Fibroblast of lung (primary cell): ENCODE measurements around the gene VAMP1. TPM values are rescaled to one million over a fixed set of nuclear protein-coding genes. Genes with fewer than 3 reads are reported as not detected.

Experiments used
- DNase-seq, 2 donors: peaks; one replicate each; pipeline versions ENCODE4 v3.0.0 to v3.0.0-alpha.2; 2010; ENCODE audit warnings: low read depth in 2 of 2
- H2AFZ ChIP-seq: 2 replicates; pipeline ENCODE4 v1.5.1; 2012; ENCODE audit warnings: low read length, control low read depth, inconsistent platforms
- H3K27ac ChIP-seq: 2 replicates; pipeline ENCODE4 v1.5.1; 2011; ENCODE audit warnings: low read length, control low read depth; ENCODE audit not compliant: insufficient read depth
- H3K27me3 ChIP-seq: 2 replicates; pipeline ENCODE4 v1.5.1; 2011; ENCODE audit warnings: mild to moderate bottlenecking, low read length; ENCODE audit not compliant: control insufficient read depth, insufficient read depth
- H3K36me3 ChIP-seq: 2 replicates; pipeline ENCODE4 v1.5.1; 2011; ENCODE audit warnings: low read length; ENCODE audit not compliant: control insufficient read depth, insufficient read depth
- H3K4me1 ChIP-seq: 2 replicates; pipeline ENCODE4 v1.5.1; 2011; ENCODE audit warnings: low read length; ENCODE audit not compliant: control insufficient read depth, insufficient read depth; ENCODE audit errors: extremely low read depth
- H3K4me2 ChIP-seq: 2 replicates; pipeline ENCODE4 v1.5.1; 2011; ENCODE audit warnings: low read length, control low read depth; ENCODE audit not compliant: insufficient read depth; ENCODE audit errors: extremely low read depth
- H3K4me3 ChIP-seq, 4 experiments: fragments of 200-600 bp in 1 of 4; sonication (generic) in 1 of 4; replicated peaks in 1 of 4; 2 replicates each; pipeline ENCODE4 v1.5.1; 2011 to 2016; ENCODE audit warnings: low read length in 4 of 4, low read depth in 3 of 4, mild to moderate bottlenecking in 3 of 4, control low read depth in 2 of 4, inconsistent platforms in 1 of 4, mixed read lengths in 1 of 4; ENCODE audit not compliant: insufficient read depth in 1 of 4; ENCODE audit errors: control extremely low read depth in 1 of 4
- H3K79me2 ChIP-seq: 2 replicates; pipeline ENCODE4 v1.5.1; 2012; ENCODE audit warnings: mild to moderate bottlenecking, low read length, inconsistent platforms; ENCODE audit not compliant: control insufficient read depth, insufficient read depth
- H3K9ac ChIP-seq: 2 replicates; pipeline ENCODE4 v1.5.1; 2011; ENCODE audit warnings: mild to moderate bottlenecking, low read length, control low read depth; ENCODE audit not compliant: insufficient read depth
- H3K9me3 ChIP-seq: 2 replicates; pipeline ENCODE4 v1.5.1; 2012; ENCODE audit warnings: low read depth, low read length; ENCODE audit not compliant: control insufficient read depth, insufficient read depth
- H4K20me1 ChIP-seq: 2 replicates; pipeline ENCODE4 v1.5.1; 2011; ENCODE audit warnings: low read length; ENCODE audit not compliant: control insufficient read depth, insufficient read depth; ENCODE audit errors: extremely low read depth
- EZH2 ChIP-seq: IDR thresholded peaks from 2 replicates; pipeline ENCODE4 v1.5.1; 2012; ENCODE audit warnings: low read length, control low read depth, mild to moderate bottlenecking; ENCODE audit errors: missing control alignments
- polyA plus RNA-seq, 2 donors: library from polyadenylated mRNA; depleted of rRNA in 1 of 2; stranded (reverse) in 1 of 2; unstranded in 1 of 2; fragments of >200 nt; gene quantifications; 2 replicates each; pipeline ENCODE4 v1.2.1, GENCODE V29; 2011 to 2012; ENCODE audit warnings: missing spikeins in 1 of 2
- total RNA-seq: library from RNA; depleted of rRNA; stranded (reverse); fragments of >200 nt; gene quantifications from 2 replicates; pipeline ENCODE4 v1.2.1, GENCODE V29; 2014
- TF ChIP-seq, protein P1 (sequence below), 2 donors: IDR thresholded peaks in 1 of 2; conservative IDR thresholded peaks in 1 of 2; 1 replicate in 1 of 2; 2 replicates in 1 of 2; pipeline ENCODE4 v1.5.1; 2011 to 2012; ENCODE audit warnings: low read length in 2 of 2, control low read depth in 1 of 2, inconsistent platforms in 1 of 2, low read depth in 1 of 2, mild to moderate bottlenecking in 1 of 2

VAMP1 gene
- total and polyA plus RNA-seq, 2 donors (not counting 1 experiment from before 2014, with no cell fraction given), result 14.9 to 20.3 TPM

DNA sequence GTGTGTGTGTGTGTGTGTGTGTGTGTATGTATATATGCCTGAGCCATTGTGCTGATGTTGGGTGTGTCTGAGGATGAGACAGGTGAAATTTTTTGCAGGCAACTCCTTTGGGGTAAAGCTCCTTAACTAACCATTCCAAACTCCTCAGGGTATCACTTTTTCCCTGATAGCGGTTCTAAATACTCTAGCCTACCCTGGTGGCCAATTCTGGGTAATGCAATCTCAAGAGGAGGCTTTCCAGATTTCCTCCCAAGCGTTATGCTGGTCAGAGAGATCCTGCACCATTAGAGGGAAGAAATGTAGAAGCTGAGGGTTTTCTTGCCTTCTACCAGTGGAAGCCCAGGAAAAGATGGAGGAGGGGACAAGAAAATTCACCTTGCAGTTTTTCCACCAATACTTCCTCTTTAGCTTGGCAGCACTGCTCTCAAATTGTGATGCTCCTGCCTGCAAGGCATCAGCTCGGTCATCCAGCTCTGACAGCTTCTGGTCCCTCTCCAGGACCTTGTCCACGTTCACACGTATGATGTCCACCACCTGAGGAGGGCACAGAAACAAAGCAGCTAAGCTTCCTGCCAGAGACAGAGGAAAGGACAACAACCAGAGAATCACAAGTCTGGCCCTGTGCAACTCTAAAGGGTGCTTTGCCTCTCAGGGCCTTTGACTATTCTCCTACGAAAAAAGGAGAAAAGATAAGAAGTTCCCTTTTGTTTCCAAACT is 4.9 kb downstream of the VAMP1 start:
- no peaks in the 10 kb centered on the region for H4K20me1 ChIP-seq
- no peak overlapping the region for H2AFZ ChIP-seq
- H3K27ac ChIP-seq, result no peak overlapping the region
- DNase-seq, result peak; percentile 60 to 85
- H3K27me3 ChIP-seq, result no peaks in the 10 kb centered on the region
- no peak overlapping the region for H3K4me2 ChIP-seq
- H3K79me2 ChIP-seq, result peaks cover 17% of the 10 kb centered on the region
- peaks cover 11% of the 10 kb centered on the region for H3K4me1 ChIP-seq
- H3K9ac ChIP-seq, result no peak overlapping the region
- TF ChIP-seq, protein P1, sequence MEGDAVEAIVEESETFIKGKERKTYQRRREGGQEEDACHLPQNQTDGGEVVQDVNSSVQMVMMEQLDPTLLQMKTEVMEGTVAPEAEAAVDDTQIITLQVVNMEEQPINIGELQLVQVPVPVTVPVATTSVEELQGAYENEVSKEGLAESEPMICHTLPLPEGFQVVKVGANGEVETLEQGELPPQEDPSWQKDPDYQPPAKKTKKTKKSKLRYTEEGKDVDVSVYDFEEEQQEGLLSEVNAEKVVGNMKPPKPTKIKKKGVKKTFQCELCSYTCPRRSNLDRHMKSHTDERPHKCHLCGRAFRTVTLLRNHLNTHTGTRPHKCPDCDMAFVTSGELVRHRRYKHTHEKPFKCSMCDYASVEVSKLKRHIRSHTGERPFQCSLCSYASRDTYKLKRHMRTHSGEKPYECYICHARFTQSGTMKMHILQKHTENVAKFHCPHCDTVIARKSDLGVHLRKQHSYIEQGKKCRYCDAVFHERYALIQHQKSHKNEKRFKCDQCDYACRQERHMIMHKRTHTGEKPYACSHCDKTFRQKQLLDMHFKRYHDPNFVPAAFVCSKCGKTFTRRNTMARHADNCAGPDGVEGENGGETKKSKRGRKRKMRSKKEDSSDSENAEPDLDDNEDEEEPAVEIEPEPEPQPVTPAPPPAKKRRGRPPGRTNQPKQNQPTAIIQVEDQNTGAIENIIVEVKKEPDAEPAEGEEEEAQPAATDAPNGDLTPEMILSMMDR (conservative IDR thresholded peaks at IDR 0.05 in 1 of 2, IDR thresholded peaks at IDR 0.05 in 1 of 2; ENCODE audit: low read depth in 1 of 2, low read length in 2 of 2), result peak; percentile 96 to 97
- no peak for TF ChIP-seq EZH2
- H3K36me3 ChIP-seq, result peaks cover 24% of the 10 kb centered on the region
- no peak overlapping the region for H3K4me3 ChIP-seq
- H3K9me3 ChIP-seq, result no peaks in the 10 kb centered on the region

DNA sequence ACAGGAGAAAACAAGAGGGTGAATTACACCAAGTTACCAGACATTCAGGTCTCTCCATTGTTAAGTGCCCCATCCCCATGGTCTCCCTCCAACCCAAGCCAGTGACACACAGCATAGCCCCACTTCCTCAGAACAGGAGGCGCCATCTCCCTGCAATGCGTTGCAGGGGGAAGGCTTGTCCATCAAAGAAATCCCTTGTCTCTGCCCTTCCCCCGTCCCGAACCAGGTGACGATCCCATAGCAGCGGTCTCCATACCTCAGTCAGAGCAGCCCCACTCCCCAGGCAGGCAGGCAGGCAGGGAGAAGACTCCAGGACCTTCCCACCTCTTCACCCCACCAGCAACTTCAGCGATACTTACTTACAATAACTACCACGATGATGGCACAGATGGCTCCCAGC is 5.9 kb downstream of the VAMP1 start:
- no peak overlapping the region for H3K4me3 ChIP-seq
- TF ChIP-seq, protein P1 (conservative IDR thresholded peaks at IDR 0.05 in 1 of 2, IDR thresholded peaks at IDR 0.05 in 1 of 2; ENCODE audit: low read depth in 1 of 2, low read length in 2 of 2), result no peak
- TF ChIP-seq EZH2, result no peak
- H3K79me2 ChIP-seq, result peaks cover 13% of the 10 kb centered on the region

DNA sequence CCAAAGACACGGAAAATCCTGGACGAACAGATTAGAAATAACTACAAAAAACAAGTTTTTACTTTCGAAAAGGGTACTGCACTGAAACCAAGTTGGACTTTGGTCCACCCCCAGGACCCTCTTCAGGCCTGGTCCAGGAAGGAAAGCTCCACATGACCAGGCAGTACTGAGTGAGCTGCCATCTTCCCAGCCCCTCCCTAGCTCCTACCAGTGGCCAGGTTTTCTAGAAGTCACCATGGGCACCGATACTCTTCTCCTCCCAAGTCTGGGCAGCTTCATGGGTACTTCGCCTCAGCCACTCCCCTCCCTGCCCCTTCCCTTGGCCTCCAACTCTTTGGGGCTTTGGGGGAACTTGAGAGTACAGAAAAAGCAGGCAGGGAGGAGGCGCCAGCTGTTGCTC is 6.6 kb downstream of the VAMP1 start:
- H3K27me3 ChIP-seq, result no peaks in the 10 kb centered on the region
- no peak overlapping the region for H3K4me2 ChIP-seq
- no peak overlapping the region for H2AFZ ChIP-seq
- TF ChIP-seq, protein P1 (conservative IDR thresholded peaks at IDR 0.05 in 1 of 2, IDR thresholded peaks at IDR 0.05 in 1 of 2; ENCODE audit: low read depth in 1 of 2, low read length in 2 of 2), result no peak
- no peak for TF ChIP-seq EZH2
- H3K79me2 ChIP-seq, result peaks cover 8% of the 10 kb centered on the region
- H4K20me1 ChIP-seq, result no peaks in the 10 kb centered on the region
- H3K4me3 ChIP-seq, result no peak overlapping the region
- peaks cover 9% of the 10 kb centered on the region for H3K4me1 ChIP-seq
- no peaks in the 10 kb centered on the region for H3K9me3 ChIP-seq
- no peak overlapping the region for H3K9ac ChIP-seq
- no peak overlapping the region for H3K27ac ChIP-seq
- DNase-seq, result no peak
- H3K36me3 ChIP-seq, result peaks cover 27% of the 10 kb centered on the region

More for the DNA sequence above, 5.9 kb downstream of the VAMP1 start:
- no peak for DNase-seq
- no peak overlapping the region for H3K27ac ChIP-seq
- H3K9me3 ChIP-seq, result no peaks in the 10 kb centered on the region
- H2AFZ ChIP-seq, result no peak overlapping the region
- no peak overlapping the region for H3K4me2 ChIP-seq
- H3K36me3 ChIP-seq, result peaks cover 26% of the 10 kb centered on the region
- no peaks in the 10 kb centered on the region for H4K20me1 ChIP-seq
- peaks cover 11% of the 10 kb centered on the region for H3K4me1 ChIP-seq
- H3K9ac ChIP-seq, result no peak overlapping the region
- no peaks in the 10 kb centered on the region for H3K27me3 ChIP-seq
